Neural cell (in vitro differentiated cells): Measurements from ENCODE around the gene FAM209A. TPM values are rescaled to one million over a fixed set of nuclear protein-coding genes. Genes with fewer than 3 reads are reported as not detected.
"Not testable (repeated sequence)": the region's sequence is repeated elsewhere in the genome, so short reads cannot be mapped to it uniquely, and the experiment has no call there.

Experiments
- H2AFZ ChIP-seq: fragments of 200-600, 300-800 bp; sonication (generic), shearing (Covaris generic); 2 replicates; pipeline ENCODE4 v1.6.0; 2014; ENCODE audit warnings: low read depth, mild to moderate bottlenecking, antibody characterized with exemption, low read length, moderate library complexity
- H3F3A ChIP-seq: fragments of 200-600 bp; shearing (Covaris generic); 2 replicates; pipeline ENCODE4 v1.6.1; 2016; ENCODE audit warnings: mild to moderate bottlenecking, moderate library complexity, mixed read lengths, antibody characterized with exemption, low read length; ENCODE audit not compliant: insufficient read depth, poor library complexity, severe bottlenecking
- H3K27ac ChIP-seq: fragments of 200-600, 300-800 bp; sonication (generic), shearing (Covaris generic); 2 replicates; pipeline ENCODE4 v1.5.1; 2014; ENCODE audit warnings: mild to moderate bottlenecking, low read length, moderate library complexity
- H3K27me3 ChIP-seq: fragments of 300-800, 200-600 bp; sonication (generic), shearing (Covaris generic); 2 replicates; pipeline ENCODE4 v1.6.0; 2014; ENCODE audit warnings: mild to moderate bottlenecking, low read depth, low read length, moderate library complexity; ENCODE audit not compliant: insufficient read depth
- H3K36me3 ChIP-seq: fragments of 300-800, 200-600 bp; sonication (generic), shearing (Covaris generic); 2 replicates; pipeline ENCODE4 v1.5.1; 2014; ENCODE audit warnings: mild to moderate bottlenecking, antibody characterized with exemption, low read length, moderate library complexity; ENCODE audit not compliant: insufficient read depth
- H3K4me2 ChIP-seq: fragments of 300-800, 200-600 bp; sonication (generic), shearing (Covaris generic); 2 replicates; pipeline ENCODE4 v1.6.0; 2014; ENCODE audit warnings: mild to moderate bottlenecking, low read length
- H3K4me3 ChIP-seq: fragments of 300-800, 200-600 bp; sonication (generic), shearing (Covaris generic); 2 replicates; pipeline ENCODE4 v1.5.1; 2014; ENCODE audit warnings: mild to moderate bottlenecking, low read length, moderate library complexity
- H3K79me2 ChIP-seq: fragments of 200-600 bp; shearing (Covaris generic); replicated peaks from 2 replicates; pipeline ENCODE4 v1.6.0; 2014; ENCODE audit warnings: mild to moderate bottlenecking, low read length, moderate library complexity; ENCODE audit not compliant: insufficient read depth
- H3K9ac ChIP-seq: fragments of 300-800, 200-600 bp; sonication (generic), shearing (Covaris generic); 2 replicates; pipeline ENCODE4 v1.6.1; 2016; ENCODE audit warnings: mild to moderate bottlenecking, low read length, mixed read lengths
- H3K9me2 ChIP-seq: fragments of 200-600 bp; shearing (Covaris generic); 2 replicates; pipeline ENCODE4 v1.6.1; 2016; ENCODE audit warnings: mild to moderate bottlenecking, low read length, mixed read lengths; ENCODE audit not compliant: insufficient read depth
- H3K9me3 ChIP-seq: fragments of 200-600, 300-800 bp; sonication (generic), shearing (Covaris generic); 2 replicates; pipeline ENCODE4 v1.6.1; 2016; ENCODE audit warnings: mild to moderate bottlenecking, mixed run types, low read length, moderate library complexity, mixed read lengths
- H4K20me1 ChIP-seq: fragments of 200-600 bp; shearing (Covaris generic); 2 replicates; pipeline ENCODE4 v1.6.1; 2016; ENCODE audit warnings: mild to moderate bottlenecking, mixed run types; ENCODE audit not compliant: insufficient read depth
- EP300 ChIP-seq: fragments of 450-650 bp; conservative IDR thresholded peaks from 2 replicates; pipeline ENCODE4 v1.6.1; 2014; ENCODE audit warnings: antibody characterized with exemption, mild to moderate bottlenecking, moderate library complexity; ENCODE audit not compliant: poor library complexity, severe bottlenecking
- EZH2 ChIP-seq: fragments of 200-600, 300-800 bp; shearing (Covaris generic), sonication (generic); IDR thresholded peaks from 2 replicates; pipeline ENCODE4 v1.6.1; 2014; ENCODE audit warnings: antibody characterized with exemption, low read length, borderline replicate concordance, mild to moderate bottlenecking; ENCODE audit not compliant: insufficient read depth, poor library complexity, severe bottlenecking
- MXI1 ChIP-seq: fragments of 450-650 bp; conservative IDR thresholded peaks from 2 replicates; pipeline ENCODE4 v1.6.1; 2014; ENCODE audit warnings: antibody characterized with exemption, mild to moderate bottlenecking; ENCODE audit not compliant: poor library complexity, severe bottlenecking
- POLR2AphosphoS5 ChIP-seq: IDR thresholded peaks from 2 replicates; pipeline ENCODE4 v1.6.1; 2012
- RAD21 ChIP-seq: fragments of 450-650 bp; conservative IDR thresholded peaks from 2 replicates; pipeline ENCODE4 v1.6.1; 2014; ENCODE audit warnings: antibody characterized with exemption, mild to moderate bottlenecking, moderate library complexity
- REST ChIP-seq: IDR thresholded peaks from 2 replicates; pipeline ENCODE4 v1.6.1; 2012; ENCODE audit warnings: borderline replicate concordance
- SMC3 ChIP-seq: fragments of 450-650 bp; conservative IDR thresholded peaks from 2 replicates; pipeline ENCODE4 v1.6.1; 2014; ENCODE audit warnings: antibody characterized with exemption, mild to moderate bottlenecking, moderate library complexity; ENCODE audit not compliant: poor library complexity
- TAF1 ChIP-seq: IDR thresholded peaks from 2 replicates; pipeline ENCODE4 v1.6.1; 2012; ENCODE audit warnings: low read depth
- polyA minus RNA-seq: library from RNA; depleted of rRNA, polyadenylated mRNA; stranded (reverse); fragments of >200 nt; gene quantifications from 2 replicates; pipeline ENCODE4 v1.2.3, GENCODE V29; 2014
- polyA plus RNA-seq: library from polyadenylated mRNA; depleted of rRNA; stranded (reverse); fragments of >200 nt; gene quantifications from 2 replicates; pipeline ENCODE4 v1.2.3, GENCODE V29; 2014
- TF ChIP-seq, protein P1 (sequence below): fragments of 450-650 bp; IDR thresholded peaks from 2 replicates; pipeline ENCODE4 v1.5.1; 2014; ENCODE audit warnings: antibody characterized with exemption, mild to moderate bottlenecking, moderate library complexity; ENCODE audit not compliant: poor library complexity, severe bottlenecking

FAM209A gene, protein sequence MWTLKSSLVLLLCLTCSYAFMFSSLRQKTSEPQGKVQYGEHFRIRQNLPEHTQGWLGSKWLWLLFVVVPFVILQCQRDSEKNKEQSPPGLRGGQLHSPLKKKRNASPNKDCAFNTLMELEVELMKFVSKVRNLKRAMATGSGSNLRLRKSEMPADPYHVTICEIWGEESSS
- polyA plus RNA-seq: not detected in 2 replicates
- not detected in 2 replicates for polyA minus RNA-seq

GRCh38 chr20:56524444-56524843 lies at the start of gene FAM209A:
Gene FAM209A, plus strand, starts transcription at chr20:56524744. Its CDS starts 65 bp downstream, at chr20:56524809.
- H3K4me3 ChIP-seq, H3K4me2 ChIP-seq, H3F3A ChIP-seq, H3K9ac ChIP-seq, H2AFZ ChIP-seq, H4K20me1 ChIP-seq, H3K9me3 ChIP-seq, H3K27ac ChIP-seq, H3K79me2 ChIP-seq, H3K27me3 ChIP-seq, H3K36me3 ChIP-seq, H3K9me2 ChIP-seq: not testable (repeated sequence)

DNA sequence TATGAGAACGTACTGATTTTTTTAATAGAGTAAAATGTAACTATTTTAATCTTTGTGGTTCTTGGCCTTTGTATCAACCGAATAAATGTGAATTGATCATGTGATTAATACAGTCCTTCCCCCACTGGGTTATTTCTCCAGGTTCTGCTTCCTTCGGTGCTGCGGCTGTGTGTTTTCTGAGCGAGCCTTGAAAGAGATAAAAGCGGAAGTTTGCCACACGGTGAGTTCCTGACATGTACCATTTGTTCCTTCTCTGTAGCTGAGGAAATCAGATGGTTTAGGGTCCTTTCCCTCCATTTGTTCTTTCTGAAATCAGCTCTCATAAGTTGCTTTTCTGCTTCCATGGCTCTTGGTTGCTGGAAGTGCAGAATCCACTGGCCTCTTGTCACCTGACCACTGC lies 40.6 kb upstream of the FAM209A start:
- no peak overlapping the region for H3K4me3 ChIP-seq
- H2AFZ ChIP-seq: no peak overlapping the region
- H3K9ac ChIP-seq: no peak overlapping the region
- H3K9me3 ChIP-seq: no peaks in the 10 kb centered on the region
- H3K9me2 ChIP-seq: no peaks in the 10 kb centered on the region
- H3K36me3 ChIP-seq: no peaks in the 10 kb centered on the region
- no peak for TF ChIP-seq EZH2
- no peak for TF ChIP-seq MXI1
- TF ChIP-seq EP300: no peak
- H3K4me2 ChIP-seq: no peak overlapping the region
- H3K79me2 ChIP-seq: no peaks in the 10 kb centered on the region
- H3F3A ChIP-seq: no peaks in the 10 kb centered on the region
- H3K27me3 ChIP-seq: no peaks in the 10 kb centered on the region
- H4K20me1 ChIP-seq: no peaks in the 10 kb centered on the region
- H3K27ac ChIP-seq: no peak overlapping the region

GRCh38 chr20:56487216-56487615 lies 37.3 kb upstream of the FAM209A start:
- H3K9ac ChIP-seq: no peak overlapping the region
- H3K36me3 ChIP-seq: no peaks in the 10 kb centered on the region
- H4K20me1 ChIP-seq: no peaks in the 10 kb centered on the region

More at GRCh38 chr20:56487216-56487615, 37.3 kb upstream of the FAM209A start:
- H3K4me3 ChIP-seq: no peak overlapping the region
- H2AFZ ChIP-seq: no peak overlapping the region
- no peaks in the 10 kb centered on the region for H3K27me3 ChIP-seq
- no peak overlapping the region for H3K4me2 ChIP-seq
- H3K9me2 ChIP-seq: no peaks in the 10 kb centered on the region
- no peaks in the 10 kb centered on the region for H3K79me2 ChIP-seq
- no peak overlapping the region for H3K27ac ChIP-seq
- TF ChIP-seq, protein P1, sequence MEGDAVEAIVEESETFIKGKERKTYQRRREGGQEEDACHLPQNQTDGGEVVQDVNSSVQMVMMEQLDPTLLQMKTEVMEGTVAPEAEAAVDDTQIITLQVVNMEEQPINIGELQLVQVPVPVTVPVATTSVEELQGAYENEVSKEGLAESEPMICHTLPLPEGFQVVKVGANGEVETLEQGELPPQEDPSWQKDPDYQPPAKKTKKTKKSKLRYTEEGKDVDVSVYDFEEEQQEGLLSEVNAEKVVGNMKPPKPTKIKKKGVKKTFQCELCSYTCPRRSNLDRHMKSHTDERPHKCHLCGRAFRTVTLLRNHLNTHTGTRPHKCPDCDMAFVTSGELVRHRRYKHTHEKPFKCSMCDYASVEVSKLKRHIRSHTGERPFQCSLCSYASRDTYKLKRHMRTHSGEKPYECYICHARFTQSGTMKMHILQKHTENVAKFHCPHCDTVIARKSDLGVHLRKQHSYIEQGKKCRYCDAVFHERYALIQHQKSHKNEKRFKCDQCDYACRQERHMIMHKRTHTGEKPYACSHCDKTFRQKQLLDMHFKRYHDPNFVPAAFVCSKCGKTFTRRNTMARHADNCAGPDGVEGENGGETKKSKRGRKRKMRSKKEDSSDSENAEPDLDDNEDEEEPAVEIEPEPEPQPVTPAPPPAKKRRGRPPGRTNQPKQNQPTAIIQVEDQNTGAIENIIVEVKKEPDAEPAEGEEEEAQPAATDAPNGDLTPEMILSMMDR: no peak
- TF ChIP-seq EP300 (no peak), EZH2 (no peak), MXI1 (no peak), SMC3 (no peak), TAF1 (no peak), POLR2AphosphoS5 (no peak), REST (no peak), RAD21 (no peak)
- no peaks in the 10 kb centered on the region for H3F3A ChIP-seq
- no peaks in the 10 kb centered on the region for H3K9me3 ChIP-seq
